HEK293 (cell line): ENCODE measurements around the gene SRL.

Experiments
- ATF2 ChIP-seq: fragments of 450-650 bp; formaldehyde crosslinking; IDR thresholded peaks from 2 replicates; pipeline ENCODE4 v1.5.1; 2016; ENCODE audit warnings: missing biosample characterization, missing genetic modification characterization, low read depth
- IKZF3 ChIP-seq: fragments of 450-650 bp; IDR thresholded peaks from 2 replicates; pipeline ENCODE4 v1.5.0; 2018; ENCODE audit warnings: missing biosample characterization, mild to moderate bottlenecking, missing genetic modification characterization, moderate library complexity
- KLF17 ChIP-seq: fragments of 450-650 bp; formaldehyde crosslinking; IDR thresholded peaks from 2 replicates; pipeline ENCODE4 v1.5.1; 2016; ENCODE audit warnings: missing biosample characterization, missing genetic modification characterization
- PATZ1 ChIP-seq: fragments of 450-650 bp; formaldehyde crosslinking; IDR thresholded peaks from 2 replicates; pipeline ENCODE4 v1.5.1; 2016; ENCODE audit warnings: missing biosample characterization, missing genetic modification characterization
- REPIN1 ChIP-seq: fragments of 450-650 bp; formaldehyde crosslinking; IDR thresholded peaks from 2 replicates; pipeline ENCODE4 v1.5.1; 2017; ENCODE audit warnings: missing biosample characterization, missing genetic modification characterization, low read depth
- SP3 ChIP-seq: fragments of 450-650 bp; formaldehyde crosslinking; IDR thresholded peaks from 2 replicates; pipeline ENCODE4 v1.5.1; 2016; ENCODE audit warnings: missing biosample characterization, missing genetic modification characterization
- TCF7L2 ChIP-seq: IDR thresholded peaks from 2 replicates; pipeline ENCODE4 v1.6.1; 2011; ENCODE audit warnings: low read depth, mild to moderate bottlenecking, inconsistent platforms, low read length, moderate library complexity, borderline replicate concordance
- YY1 ChIP-seq: fragments of 450-650 bp; formaldehyde crosslinking; IDR thresholded peaks from 2 replicates; pipeline ENCODE4 v1.5.1; 2018; ENCODE audit warnings: missing biosample characterization, missing genetic modification characterization
- ZBTB11 ChIP-seq: fragments of 450-650 bp; formaldehyde crosslinking; conservative IDR thresholded peaks from 2 replicates; pipeline ENCODE4 v1.5.1; 2016; ENCODE audit warnings: low read depth, missing biosample characterization, missing genetic modification characterization
- ZNF184 ChIP-seq: fragments of 450-650 bp; IDR thresholded peaks from 2 replicates; pipeline ENCODE4 v1.5.1; 2018; ENCODE audit warnings: missing biosample characterization, mild to moderate bottlenecking, missing genetic modification characterization
- ZNF211 ChIP-seq: fragments of 450-650 bp; formaldehyde crosslinking; IDR thresholded peaks from 2 replicates; pipeline ENCODE4 v1.5.1; 2016; ENCODE audit warnings: low read depth, missing biosample characterization, missing genetic modification characterization
- ZNF221 ChIP-seq: fragments of 450-650 bp; formaldehyde crosslinking; IDR thresholded peaks from 2 replicates; pipeline ENCODE4 v1.5.1; 2017; ENCODE audit warnings: missing biosample characterization, missing genetic modification characterization, borderline replicate concordance
- ZNF274 ChIP-seq, 2 experiments: fragments of 200-500 bp in 1 of 2; fragments of 450-650 bp in 1 of 2; sonication (Bioruptor generic) in 1 of 2; formaldehyde crosslinking in 1 of 2; IDR thresholded peaks; 2 replicates each; pipeline versions ENCODE4 v1.5.1 to v1.6.1; 2014 to 2016; ENCODE audit warnings: borderline replicate concordance in 1 of 2, inconsistent platforms in 1 of 2, low read length in 1 of 2, missing biosample characterization in 1 of 2, missing genetic modification characterization in 1 of 2
- ZNF302 ChIP-seq: fragments of 450-650 bp; formaldehyde crosslinking; IDR thresholded peaks from 2 replicates; pipeline ENCODE4 v1.5.1; 2016; ENCODE audit warnings: missing biosample characterization, missing genetic modification characterization, low read depth
- ZNF311 ChIP-seq: fragments of 450-650 bp; formaldehyde crosslinking; IDR thresholded peaks from 2 replicates; pipeline ENCODE4 v1.5.1; 2017; ENCODE audit warnings: missing biosample characterization, missing genetic modification characterization, borderline replicate concordance
- ZNF350 ChIP-seq: fragments of 450-650 bp; formaldehyde crosslinking; IDR thresholded peaks from 2 replicates; pipeline ENCODE4 v1.5.0; 2017; ENCODE audit warnings: missing biosample characterization, mild to moderate bottlenecking, missing genetic modification characterization
- ZNF391 ChIP-seq: fragments of 450-650 bp; formaldehyde crosslinking; IDR thresholded peaks from 2 replicates; pipeline ENCODE4 v1.5.1; 2016; ENCODE audit warnings: low read depth, missing biosample characterization, missing genetic modification characterization, borderline replicate concordance
- ZNF433 ChIP-seq: fragments of 450-650 bp; formaldehyde crosslinking; IDR thresholded peaks from 2 replicates; pipeline ENCODE4 v1.5.1; 2016; ENCODE audit warnings: missing biosample characterization, missing genetic modification characterization, low read depth
- ZNF488 ChIP-seq: fragments of 450-650 bp; formaldehyde crosslinking; IDR thresholded peaks from 2 replicates; pipeline ENCODE4 v1.5.1; 2016; ENCODE audit warnings: missing biosample characterization, missing genetic modification characterization
- ZNF521 ChIP-seq: fragments of 450-650 bp; formaldehyde crosslinking; IDR thresholded peaks from 2 replicates; pipeline ENCODE4 v1.5.1; 2017; ENCODE audit warnings: missing biosample characterization, mild to moderate bottlenecking, missing genetic modification characterization
- ZNF571 ChIP-seq: fragments of 450-650 bp; formaldehyde crosslinking; IDR thresholded peaks from 2 replicates; pipeline ENCODE4 v1.5.0; 2017; ENCODE audit warnings: missing biosample characterization, missing genetic modification characterization
- ZNF580 ChIP-seq: fragments of 450-650 bp; formaldehyde crosslinking; IDR thresholded peaks from 2 replicates; pipeline ENCODE4 v1.5.1; 2016; ENCODE audit warnings: missing biosample characterization, missing genetic modification characterization
- ZNF585B ChIP-seq: fragments of 450-650 bp; formaldehyde crosslinking; IDR thresholded peaks from 2 replicates; pipeline ENCODE4 v1.5.1; 2016; ENCODE audit warnings: missing biosample characterization, missing genetic modification characterization
- ZNF624 ChIP-seq: fragments of 450-650 bp; formaldehyde crosslinking; IDR thresholded peaks from 2 replicates; pipeline ENCODE4 v1.5.1; 2017; ENCODE audit warnings: missing biosample characterization, missing genetic modification characterization
- ZNF629 ChIP-seq: fragments of 450-650 bp; formaldehyde crosslinking; IDR thresholded peaks from 2 replicates; pipeline ENCODE4 v1.5.1; 2017; ENCODE audit warnings: missing biosample characterization, missing genetic modification characterization
- ZNF654 ChIP-seq: fragments of 450-650 bp; formaldehyde crosslinking; IDR thresholded peaks from 2 replicates; pipeline ENCODE4 v1.5.1; 2016; ENCODE audit warnings: low read depth, missing biosample characterization, missing genetic modification characterization
- ZNF658 ChIP-seq: fragments of 450-650 bp; formaldehyde crosslinking; IDR thresholded peaks from 2 replicates; pipeline ENCODE4; 2016; ENCODE audit warnings: missing biosample characterization, missing genetic modification characterization
- ZNF677 ChIP-seq: fragments of 450-650 bp; IDR thresholded peaks from 2 replicates; pipeline ENCODE4 v1.5.0; 2018; ENCODE audit warnings: missing biosample characterization, mild to moderate bottlenecking, missing genetic modification characterization, moderate library complexity
- ZNF791 ChIP-seq: fragments of 450-650 bp; formaldehyde crosslinking; IDR thresholded peaks from 2 replicates; pipeline ENCODE4 v1.5.1; 2016; ENCODE audit warnings: missing biosample characterization, missing genetic modification characterization

SRL gene

GRCh38 chr16:4183237-4184037, 58.4 kb downstream of the SRL start (continued):
- no peak for TF ChIP-seq ZNF571 (tag by site-specific recombination)
- TF ChIP-seq ZNF488, result no peak
- TF ChIP-seq ZNF654 (tag by site-specific recombination), result no peak
- no peak for TF ChIP-seq ZNF677 (tag by site-specific recombination)
- no peak for TF ChIP-seq ZNF184 (tag by site-specific recombination)
- TF ChIP-seq ZNF391 (tag by site-specific recombination), result peak; percentile 32; the same call in 1 of the 2 replicates
- no peak for TF ChIP-seq TCF7L2
- TF ChIP-seq REPIN1 (tag by site-specific recombination), result no peak
- TF ChIP-seq ZNF585B (tag by site-specific recombination), result no peak
- TF ChIP-seq ZNF658 (tag by site-specific recombination), result no peak
- TF ChIP-seq IKZF3 (tag by site-specific recombination), result peak; percentile 49
- TF ChIP-seq KLF17 (tag by site-specific recombination), result peak; percentile 40; the same call in 1 of the 2 replicates
- no peak for TF ChIP-seq ATF2 (tag by site-specific recombination)
- no peak for TF ChIP-seq ZNF302
- TF ChIP-seq ZNF433 (tag by site-specific recombination), result no peak
- TF ChIP-seq ZNF791, result no peak
- TF ChIP-seq YY1, result 0 out of 2 replicates have a peak, but pooled peaks have one; percentile 23
- peak; percentile 31 for TF ChIP-seq PATZ1 (tag by site-specific recombination)
- no peak for TF ChIP-seq ZNF521 (tag by site-specific recombination)
- no peak for TF ChIP-seq ZNF629 (tag by site-specific recombination)
- no peak for TF ChIP-seq ZNF311
- no peak for TF ChIP-seq ZNF274 (IDR thresholded peaks at IDR 0.05; ENCODE audit: low read length)
- TF ChIP-seq ZNF274 (tag by site-specific recombination; IDR thresholded peaks at IDR 0.05; ENCODE audit: borderline replicate concordance), result no peak
- TF ChIP-seq ZNF624 (tag by site-specific recombination), result no peak
- TF ChIP-seq ZNF211 (tag by site-specific recombination), result no peak
- no peak for TF ChIP-seq ZNF580 (tag by site-specific recombination)
- TF ChIP-seq ZNF350 (tag by site-specific recombination), result no peak
- no peak for TF ChIP-seq ZNF221
- peak; percentile 39 for TF ChIP-seq SP3 (tag by site-specific recombination)
- TF ChIP-seq ZBTB11, result peak; percentile 63; the same call in 1 of the 2 replicates
